ENCODE data around the gene REPIN1. TPM values are rescaled to one million over a fixed set of nuclear protein-coding genes. Genes with fewer than 3 reads are reported as not detected.

The REPIN1 gene
- total RNA-seq, 1 donor from 2014 or later: 49.4 TPM

- H3K36me3 ChIP-seq: no peaks in the 10 kb centered on the region
- no peaks in the 10 kb centered on the region for H3K9me3 ChIP-seq
- no peak for TF ChIP-seq POLR2AphosphoS5 (IDR thresholded peaks at IDR 0.05; ENCODE audit: insufficient read depth in 1 of 2, low read depth in 1 of 2)
- TF ChIP-seq POLR2A (IDR thresholded peaks at IDR 0.05): no peak
- TF ChIP-seq CTCF (IDR thresholded peaks at IDR 0.05): no peak
- no peaks in the 10 kb centered on the region for H3K27me3 ChIP-seq
- DNase-seq (ENCODE audit: extremely low spot score in 2 of 2): no peak
- H3K4me3 ChIP-seq: no peak overlapping the region
- intact Hi-C loops (cut with DNase I): no loop called here
- peaks cover 25% of the 10 kb centered on the region for H3K4me1 ChIP-seq
- peak overlapping the region; percentile 93 for H3K27ac ChIP-seq
Observed at GRCh38 chr7:150407588-150408392, 39.2 kb downstream of the REPIN1 start.

- no peak overlapping the region for H3K4me3 ChIP-seq
- no peak for DNase-seq (ENCODE audit: extremely low spot score in 2 of 2)
- intact Hi-C loops (cut with DNase I): no loop called here
- H3K27me3 ChIP-seq: no peaks in the 10 kb centered on the region
- no peaks in the 10 kb centered on the region for H3K9me3 ChIP-seq
- H3K27ac ChIP-seq: no peak overlapping the region
- TF ChIP-seq CTCF (IDR thresholded peaks at IDR 0.05) (no peak), POLR2A (IDR thresholded peaks at IDR 0.05) (no peak), POLR2AphosphoS5 (IDR thresholded peaks at IDR 0.05; ENCODE audit: insufficient read depth in 1 of 2, low read depth in 1 of 2) (no peak)
- no peaks in the 10 kb centered on the region for H3K36me3 ChIP-seq
- H3K4me1 ChIP-seq: peaks cover 24% of the 10 kb centered on the region
Observed at GRCh38 chr7:150408393-150409299, 40.0 kb downstream of the REPIN1 start.

GRCh38 chr7:150409300-150410030, 40.8 kb downstream of the REPIN1 start:
- Histone ChIP-seq H3K4me1 (peaks cover 16% of the 10 kb centered on the region), H3K36me3 (no peaks in the 10 kb centered on the region), H3K4me3 (no peak overlapping the region), H3K9me3 (no peaks in the 10 kb centered on the region), H3K27me3 (no peaks in the 10 kb centered on the region), H3K27ac (no peak overlapping the region)
- no peak for TF ChIP-seq POLR2A (IDR thresholded peaks at IDR 0.05)
- TF ChIP-seq CTCF (IDR thresholded peaks at IDR 0.05): no peak
- TF ChIP-seq POLR2AphosphoS5 (IDR thresholded peaks at IDR 0.05; ENCODE audit: insufficient read depth in 1 of 2, low read depth in 1 of 2): no peak
- no peak for DNase-seq (ENCODE audit: extremely low spot score in 2 of 2)
- intact Hi-C loops (cut with DNase I): no loop called here

- intact Hi-C loops (cut with DNase I): no loop called here
- H3K27me3 ChIP-seq: no peaks in the 10 kb centered on the region
- H3K27ac ChIP-seq: no peak overlapping the region
- H3K36me3 ChIP-seq: no peaks in the 10 kb centered on the region
- no peak for TF ChIP-seq CTCF (IDR thresholded peaks at IDR 0.05)
- no peak for TF ChIP-seq POLR2AphosphoS5 (IDR thresholded peaks at IDR 0.05; ENCODE audit: insufficient read depth in 1 of 2, low read depth in 1 of 2)
- TF ChIP-seq POLR2A (IDR thresholded peaks at IDR 0.05): no peak
- H3K9me3 ChIP-seq: no peaks in the 10 kb centered on the region
- no peak overlapping the region for H3K4me3 ChIP-seq
- peaks cover 12% of the 10 kb centered on the region for H3K4me1 ChIP-seq
- no peak for DNase-seq (ENCODE audit: extremely low spot score in 2 of 2)
Observed at GRCh38 chr7:150410131-150410530, 41.5 kb downstream of the REPIN1 start.
